Mesodermal cell (in vitro differentiated cells): ENCODE measurements around the gene PGAP2.

Experiments
- H3K27ac ChIP-seq: 2 replicates; pipeline ENCODE4 v1.7.0; 2013; ENCODE audit warnings: mild to moderate bottlenecking, low read depth, low read length, moderate library complexity; ENCODE audit not compliant: severe bottlenecking
- H3K36me3 ChIP-seq: 2 replicates; pipeline ENCODE4 v1.7.1; 2013; ENCODE audit warnings: mild to moderate bottlenecking, low read length, moderate library complexity; ENCODE audit not compliant: control insufficient read depth, insufficient read depth
- H3K4me1 ChIP-seq: one replicate; pipeline ENCODE4 v1.7.1; 2013; ENCODE audit warnings: mild to moderate bottlenecking, low read length; ENCODE audit not compliant: insufficient read depth, control insufficient read depth, poor library complexity, severe bottlenecking
- H3K4me3 ChIP-seq: 2 replicates; pipeline ENCODE4 v1.7.0; 2013; ENCODE audit warnings: low read length, control low read depth, mild to moderate bottlenecking; ENCODE audit not compliant: insufficient read depth, poor library complexity, severe bottlenecking; ENCODE audit errors: extremely low read depth
- H3K9me3 ChIP-seq: 2 replicates; pipeline ENCODE4 v1.7.1; 2013; ENCODE audit warnings: mild to moderate bottlenecking, low read length, moderate library complexity; ENCODE audit not compliant: control insufficient read depth
- WGBS, 2 experiments: methylation state at CpG; one replicate each; pipeline ENCODE4 v1.1.5; 2013; ENCODE audit warnings: missing lambda C conversion rate in 2 of 2; ENCODE audit not compliant: insufficient coverage in 2 of 2; 5-methylcytosine and 5-hydroxymethylcytosine counted together

Gene PGAP2

DNA sequence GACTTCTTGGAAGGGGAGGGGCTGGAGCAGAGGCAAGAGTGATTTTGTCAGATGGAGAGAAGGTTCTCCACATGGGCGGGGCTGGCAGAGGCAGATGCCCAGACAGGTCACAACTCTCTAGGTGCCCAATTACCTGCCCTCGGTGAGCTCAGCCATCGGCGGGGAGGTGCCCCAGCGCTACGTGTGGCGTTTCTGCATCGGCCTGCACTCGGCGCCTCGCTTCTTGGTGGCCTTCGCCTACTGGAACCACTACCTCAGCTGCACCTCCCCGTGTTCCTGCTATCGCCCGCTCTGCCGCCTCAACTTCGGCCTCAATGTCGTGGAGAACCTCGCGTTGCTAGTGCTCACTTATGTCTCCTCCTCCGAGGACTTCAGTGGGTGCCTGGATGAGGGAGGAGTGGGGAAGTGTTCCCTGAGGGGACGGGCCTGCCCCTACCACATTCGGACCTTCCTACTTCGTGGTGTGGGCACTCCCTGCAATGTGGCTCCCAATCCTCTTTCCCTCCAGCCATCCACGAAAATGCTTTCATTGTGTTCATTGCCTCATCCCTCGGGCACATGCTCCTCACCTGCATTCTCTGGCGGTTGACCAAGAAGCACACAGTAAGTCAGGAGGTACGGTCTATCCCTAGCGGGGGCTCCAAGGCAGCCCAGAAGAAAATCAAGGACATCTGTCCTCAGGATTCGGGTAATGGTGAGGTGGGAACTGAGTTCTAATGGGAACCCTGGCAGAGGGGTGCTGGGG is 15.6 kb downstream of the PGAP2 start:
- Histone ChIP-seq H3K4me1 (peaks cover 2% of the 10 kb centered on the region), H3K4me3 (no peak overlapping the region), H3K36me3 (peaks cover 37% of the 10 kb centered on the region), H3K9me3 (no peaks in the 10 kb centered on the region), H3K27ac (no peak overlapping the region)
- 94 to 96% methylated on average over 25 to 28 of the region's 30 CpGs for WGBS, 2 experiments

DNA sequence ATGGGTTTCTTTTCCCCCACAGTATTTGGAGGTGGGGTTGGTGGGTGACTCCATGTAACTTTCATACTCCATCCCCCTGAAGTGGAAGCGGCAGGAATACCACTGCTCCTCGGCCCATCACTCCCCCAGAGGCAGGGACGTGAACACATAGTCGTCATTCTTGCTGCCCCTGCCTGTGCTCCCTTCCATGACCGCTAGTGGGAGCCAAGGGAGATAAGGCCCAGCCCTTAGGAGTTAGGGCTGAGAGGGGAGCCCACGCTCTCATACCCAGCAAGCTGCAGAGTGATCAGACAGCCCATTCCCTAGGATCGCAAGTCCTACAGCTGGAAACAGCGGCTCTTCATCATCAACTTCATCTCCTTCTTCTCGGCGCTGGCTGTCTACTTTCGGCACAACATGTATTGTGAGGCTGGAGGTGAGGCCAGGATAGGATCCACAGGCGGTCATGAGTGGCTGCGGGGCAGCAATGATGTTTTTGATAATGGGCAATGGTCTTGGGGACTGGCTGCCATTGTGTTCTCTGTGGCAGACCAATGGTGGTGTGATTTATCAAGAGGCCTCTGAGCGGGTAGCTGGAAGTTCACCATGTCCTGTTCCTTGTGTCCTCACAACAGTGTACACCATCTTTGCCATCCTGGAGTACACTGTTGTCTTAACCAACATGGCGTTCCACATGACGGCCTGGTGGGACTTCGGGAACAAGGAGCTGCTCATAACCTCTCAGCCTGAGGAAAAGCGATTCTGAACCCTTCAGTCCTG is 16.5 kb downstream of the PGAP2 start:
- Histone ChIP-seq H3K36me3 (peaks cover 43% of the 10 kb centered on the region), H3K4me1 (peaks cover 2% of the 10 kb centered on the region), H3K27ac (no peak overlapping the region), H3K4me3 (no peak overlapping the region), H3K9me3 (no peaks in the 10 kb centered on the region)
- 75 to 77% methylated on average over 10 to 12 of the region's 18 CpGs for WGBS, 2 experiments

DNA sequence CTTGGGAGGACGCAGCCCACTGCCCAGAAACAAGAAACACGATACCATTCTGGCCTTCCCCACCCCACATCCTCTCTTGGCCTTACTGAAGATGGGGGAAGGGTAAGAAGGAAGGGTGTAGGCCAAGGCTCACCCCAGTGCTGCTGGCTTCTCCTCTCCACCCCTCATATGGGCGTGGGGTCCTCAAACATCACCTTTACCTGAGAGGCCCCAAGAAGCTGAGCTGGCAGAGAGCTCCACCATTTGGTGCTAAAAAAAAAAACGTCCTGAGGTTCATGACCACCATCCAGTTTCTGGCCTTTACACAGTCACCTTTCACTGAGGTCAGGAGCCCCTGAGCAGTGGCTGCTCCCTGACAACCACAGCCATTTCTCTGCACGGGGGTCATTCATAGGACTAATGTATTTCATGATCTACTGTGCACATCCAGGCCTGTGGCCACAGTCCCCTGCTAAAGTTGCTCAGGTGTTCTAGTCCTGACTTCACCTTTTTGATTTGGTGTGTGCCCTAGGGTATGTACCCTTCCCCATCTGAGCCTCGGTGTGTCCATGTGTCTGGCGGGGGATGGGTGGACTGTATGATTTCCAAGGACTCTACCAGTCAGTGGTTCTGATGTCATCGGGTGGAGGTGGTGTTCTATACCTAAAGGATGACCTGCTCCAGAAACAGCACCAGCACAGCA is 17.3 kb downstream of the PGAP2 start:
- Histone ChIP-seq H3K4me1 (peaks cover 2% of the 10 kb centered on the region), H3K4me3 (no peak overlapping the region), H3K36me3 (peaks cover 50% of the 10 kb centered on the region), H3K27ac (no peak overlapping the region), H3K9me3 (no peaks in the 10 kb centered on the region)
- WGBS, 2 experiments: 67 to 88% methylated on average over 2 to 4 of the region's 8 CpGs

DNA sequence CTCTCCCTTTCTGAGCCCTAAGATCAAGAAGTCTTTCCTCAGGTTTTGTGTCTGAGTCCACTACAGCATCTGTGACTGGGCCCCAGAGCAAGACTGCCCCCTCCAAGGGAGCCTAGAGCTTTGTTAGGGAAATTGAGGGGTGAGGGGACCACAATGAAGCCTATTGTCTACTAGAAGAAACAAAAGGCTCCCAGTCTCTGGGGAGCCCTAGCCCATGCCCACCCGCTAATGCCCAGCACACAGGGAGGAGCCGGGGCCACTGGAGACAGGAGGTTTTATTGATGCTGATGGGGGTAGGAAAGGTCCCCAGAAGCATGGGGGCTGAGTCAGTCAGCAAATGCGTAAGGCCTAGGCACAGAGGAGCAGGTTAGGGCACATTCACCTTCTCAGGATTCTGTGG is 18.4 kb downstream of the PGAP2 start:
- H3K4me3 ChIP-seq: no peak overlapping the region
- WGBS, 2 experiments: 94 to 97% methylated on average over 3 of the region's 3 CpGs
- peaks cover 6% of the 10 kb centered on the region for H3K4me1 ChIP-seq
- no peak overlapping the region for H3K27ac ChIP-seq
- peaks cover 60% of the 10 kb centered on the region for H3K36me3 ChIP-seq
- H3K9me3 ChIP-seq: no peaks in the 10 kb centered on the region

DNA sequence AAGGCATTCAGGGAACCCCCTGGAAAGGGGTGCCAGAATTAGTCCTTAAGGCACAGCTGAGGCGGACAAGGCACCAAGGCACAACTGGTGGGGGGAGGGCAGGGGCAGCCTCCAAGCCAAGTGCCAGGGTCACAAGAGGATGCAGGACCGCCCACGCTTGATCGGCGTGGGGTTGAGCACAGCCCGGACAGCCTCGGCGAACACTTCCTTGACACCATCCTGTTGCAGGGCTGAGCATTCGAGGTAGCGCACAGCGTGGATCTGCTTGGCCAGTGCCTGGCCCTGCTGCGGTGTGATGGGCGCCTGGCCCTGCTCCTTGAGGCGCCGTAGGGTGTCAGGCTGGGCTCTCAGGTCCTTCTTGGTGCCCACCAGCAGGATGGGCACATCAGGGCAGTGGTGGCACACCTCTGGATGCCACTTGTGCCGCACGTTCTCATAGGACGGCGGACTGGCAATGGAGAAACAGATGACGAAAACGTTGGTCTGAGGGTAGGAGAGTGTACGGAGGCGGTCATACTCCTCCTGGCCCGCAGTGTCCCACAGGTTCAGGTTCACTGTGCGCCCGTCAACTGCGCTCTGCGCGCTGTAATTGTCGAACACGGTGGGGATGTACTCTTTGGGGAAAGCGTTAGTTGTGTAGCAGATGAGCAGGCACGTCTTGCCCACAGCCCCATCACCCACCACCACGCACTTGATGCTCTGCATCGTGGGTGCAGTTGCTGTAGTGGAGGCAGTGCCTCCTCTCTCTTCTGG is 19.2 kb downstream of the PGAP2 start:
- Histone ChIP-seq H3K36me3 (peaks cover 69% of the 10 kb centered on the region), H3K9me3 (no peaks in the 10 kb centered on the region), H3K4me3 (no peak overlapping the region), H3K27ac (no peak overlapping the region), H3K4me1 (peaks cover 9% of the 10 kb centered on the region)
- 97% methylated on average over 30 to 33 of the region's 35 CpGs for WGBS, 2 experiments

DNA sequence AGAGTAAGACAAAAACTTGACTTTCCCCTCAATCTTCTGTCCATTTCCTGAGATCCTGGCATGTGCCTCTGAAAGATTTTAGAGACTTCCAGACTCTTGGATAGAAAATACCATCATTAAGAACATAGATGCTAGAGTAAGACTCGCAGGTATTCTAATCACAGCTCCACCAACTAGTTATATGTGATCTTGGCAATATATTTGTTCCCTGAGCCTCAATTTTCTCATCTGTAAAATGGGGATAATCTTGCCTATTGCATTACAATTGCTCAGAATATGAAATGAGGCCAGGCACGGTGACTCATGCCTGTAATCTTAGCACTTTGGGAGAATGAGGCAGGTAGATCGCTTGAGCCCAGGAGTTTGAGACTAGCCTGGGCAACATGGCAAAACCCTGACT is 21.7 kb downstream of the PGAP2 start:
- peaks cover 81% of the 10 kb centered on the region for H3K36me3 ChIP-seq
- no peak overlapping the region for H3K27ac ChIP-seq
- H3K9me3 ChIP-seq: no peaks in the 10 kb centered on the region
- peaks cover 19% of the 10 kb centered on the region for H3K4me1 ChIP-seq
- WGBS, 2 experiments: 95 to 100% methylated on average over 2 of the region's 3 CpGs
- no peak overlapping the region for H3K4me3 ChIP-seq

DNA sequence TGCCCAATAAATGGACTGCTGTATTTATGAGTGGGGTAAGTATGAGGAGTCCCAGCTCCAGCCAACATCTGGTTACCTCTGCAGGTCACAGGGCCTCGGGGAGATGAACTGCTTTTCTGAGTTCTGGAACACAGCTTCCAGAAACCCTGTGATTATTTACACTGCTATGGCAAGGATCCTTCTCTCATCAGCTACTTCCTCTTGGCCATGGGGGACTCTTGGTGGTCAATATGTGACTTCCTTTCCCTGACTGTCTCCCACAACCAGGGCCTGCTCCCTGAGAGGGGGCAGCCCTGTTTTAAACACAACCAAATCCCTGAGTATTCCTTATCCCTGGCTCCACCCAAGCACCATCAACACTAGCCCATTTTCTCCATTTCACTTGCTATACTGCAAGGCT is 22.4 kb downstream of the PGAP2 start:
- Histone ChIP-seq H3K36me3 (peaks cover 82% of the 10 kb centered on the region), H3K27ac (no peak overlapping the region), H3K4me3 (no peak overlapping the region), H3K9me3 (no peaks in the 10 kb centered on the region), H3K4me1 (peaks cover 20% of the 10 kb centered on the region)
- WGBS, 2 experiments: 100% methylated on average over 1 of the region's 1 CpG

DNA sequence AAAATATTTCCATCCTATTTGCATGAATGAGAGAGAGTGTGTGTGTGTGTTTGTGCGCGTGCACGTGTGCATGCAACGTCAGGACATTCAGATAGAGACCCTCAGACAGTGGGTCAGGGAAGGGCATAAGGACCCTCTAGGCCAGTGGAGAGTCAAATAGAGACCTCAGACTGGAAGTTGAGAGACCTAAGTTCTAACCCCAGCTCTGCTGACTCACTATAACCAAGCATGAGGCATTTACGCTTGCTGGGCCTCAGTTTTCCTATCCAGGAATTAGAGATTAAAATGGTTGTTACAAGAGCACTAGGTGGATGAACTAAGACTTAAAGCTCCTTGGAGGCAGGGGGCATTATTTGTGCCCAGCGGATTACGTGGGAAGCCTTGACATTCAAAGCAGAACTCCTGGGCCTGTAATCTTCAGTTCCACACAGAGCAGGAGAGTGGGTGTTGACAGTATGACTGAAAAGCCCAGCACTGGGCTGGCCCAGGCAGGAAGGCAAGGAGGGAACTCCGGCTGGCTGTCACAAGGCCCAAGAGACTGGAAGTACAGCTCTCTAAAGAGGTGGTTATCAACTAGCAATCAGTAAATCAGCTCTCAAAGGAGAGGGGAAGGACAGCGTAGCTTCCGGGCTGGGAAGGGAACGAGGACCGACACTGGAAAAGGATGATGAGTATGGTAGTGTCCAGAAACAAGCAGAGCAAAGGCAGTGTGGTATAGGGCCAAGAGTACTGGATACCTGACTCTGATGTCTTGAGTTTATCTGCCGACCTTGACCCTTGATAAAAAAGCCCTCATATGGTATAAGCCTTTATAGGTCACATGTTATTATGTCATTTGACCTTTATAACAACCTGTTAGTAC is 23.2 kb downstream of the PGAP2 start:
- Histone ChIP-seq H3K4me3 (no peak overlapping the region), H3K9me3 (no peaks in the 10 kb centered on the region), H3K27ac (peak overlapping the region; percentile 1), H3K4me1 (peaks cover 20% of the 10 kb centered on the region), H3K36me3 (peaks cover 77% of the 10 kb centered on the region)
- WGBS, 2 experiments: 82 to 87% methylated on average over 8 to 10 of the region's 13 CpGs

DNA sequence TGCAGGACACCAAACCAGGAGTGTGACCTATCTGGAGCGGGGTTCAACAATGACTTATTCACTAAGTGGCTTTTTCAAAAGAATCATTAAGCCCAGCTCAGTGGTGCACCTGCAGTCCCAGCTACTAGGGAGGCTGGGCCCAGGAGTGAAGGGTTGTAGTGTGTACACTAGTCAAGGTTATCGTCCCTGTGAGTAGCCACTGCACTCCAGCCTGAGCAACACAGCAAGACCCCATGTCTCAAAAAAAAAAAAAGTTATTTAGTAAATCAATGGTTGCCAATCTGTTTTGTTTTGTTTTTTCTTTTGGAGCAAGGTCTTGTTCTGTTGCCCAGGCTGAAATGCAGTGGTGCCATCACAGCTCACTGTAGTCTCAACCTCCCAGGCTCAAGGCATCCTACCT is 24.5 kb downstream of the PGAP2 start:
- Histone ChIP-seq H3K36me3 (peaks cover 71% of the 10 kb centered on the region), H3K9me3 (no peaks in the 10 kb centered on the region), H3K4me1 (peaks cover 30% of the 10 kb centered on the region), H3K4me3 (no peak overlapping the region), H3K27ac (no peak overlapping the region)
- WGBS, 2 experiments: 86 to 100% methylated on average over 1 to 2 of the region's 2 CpGs
